CD4-positive, alpha-beta T cell treated with Interleukin-1 beta for 1 hour (primary cell): ENCODE results near the gene STK24.
A peak's percentile ranks its signal among the peaks of the same experiment; 100 is the strongest.

Experiments used
- DNase-seq, 2 donors: peaks; one replicate each; pipeline ENCODE4 v3.0.0-alpha.2; 2020 to 2022

Gene STK24

DNA sequence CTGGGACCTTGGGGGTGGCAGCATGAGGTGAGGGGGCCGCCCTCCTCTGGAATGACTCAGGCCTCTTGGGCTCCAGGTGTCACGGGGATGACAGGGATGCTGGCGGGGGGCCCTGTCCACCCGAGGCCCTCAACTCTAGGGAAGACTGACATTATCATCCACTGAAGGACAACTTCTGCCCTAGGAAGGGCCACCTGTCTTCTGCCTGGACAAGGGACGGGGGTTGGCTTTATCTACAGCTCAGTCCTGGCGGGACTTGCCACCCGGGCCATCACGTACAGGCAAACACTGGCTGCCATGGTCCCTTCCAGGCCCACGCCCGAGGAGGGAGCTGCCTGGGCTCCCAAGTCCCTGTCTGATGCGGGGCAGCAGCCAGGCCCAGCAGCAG, 130.7 kb downstream of the STK24 start:
- DNase-seq = no peak

DNA sequence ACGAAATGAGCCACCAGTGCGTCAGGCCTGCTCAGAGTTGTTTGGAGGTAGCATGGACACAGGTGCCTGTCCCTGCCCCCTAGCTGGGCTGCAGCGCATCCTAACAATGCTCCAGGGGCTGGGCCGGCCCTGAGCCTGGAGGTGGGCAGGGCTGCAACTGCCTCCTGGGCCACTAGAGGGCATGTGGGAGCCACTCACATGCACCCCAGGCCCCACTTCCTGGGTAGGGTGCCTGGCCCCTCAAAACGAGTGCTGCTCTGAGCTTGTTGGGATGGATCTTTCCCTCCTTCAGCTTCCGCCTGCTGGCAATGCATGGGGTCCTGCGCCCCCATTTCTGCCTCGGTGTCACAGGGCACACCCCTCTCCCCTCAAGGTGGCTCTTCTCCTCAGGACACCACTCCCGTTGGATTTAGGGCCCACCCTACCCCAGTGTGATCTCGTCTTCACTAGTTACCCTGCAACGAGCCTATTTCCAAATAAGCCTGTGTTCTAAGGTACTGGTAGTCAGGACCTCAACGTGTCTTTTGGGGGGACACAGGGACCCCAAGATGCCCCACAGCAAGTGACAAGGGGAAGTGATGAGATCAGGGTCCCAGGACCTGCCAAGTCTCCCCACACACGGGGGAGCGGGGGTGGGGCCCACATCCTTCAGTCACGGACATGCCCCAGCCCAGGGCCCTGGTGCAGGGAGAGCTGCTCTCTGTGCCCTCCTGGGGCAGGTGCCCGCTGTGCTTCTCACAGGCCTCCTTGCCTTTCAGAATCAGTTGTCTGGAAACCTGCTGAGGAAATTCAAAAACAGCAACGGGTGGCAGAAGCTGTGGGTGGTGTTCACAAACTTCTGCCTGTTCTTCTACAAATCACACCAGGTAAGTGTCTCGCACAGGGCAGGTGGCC, 131.3 kb downstream of the STK24 start:
- DNase-seq = peak; percentile 71 to 77

DNA sequence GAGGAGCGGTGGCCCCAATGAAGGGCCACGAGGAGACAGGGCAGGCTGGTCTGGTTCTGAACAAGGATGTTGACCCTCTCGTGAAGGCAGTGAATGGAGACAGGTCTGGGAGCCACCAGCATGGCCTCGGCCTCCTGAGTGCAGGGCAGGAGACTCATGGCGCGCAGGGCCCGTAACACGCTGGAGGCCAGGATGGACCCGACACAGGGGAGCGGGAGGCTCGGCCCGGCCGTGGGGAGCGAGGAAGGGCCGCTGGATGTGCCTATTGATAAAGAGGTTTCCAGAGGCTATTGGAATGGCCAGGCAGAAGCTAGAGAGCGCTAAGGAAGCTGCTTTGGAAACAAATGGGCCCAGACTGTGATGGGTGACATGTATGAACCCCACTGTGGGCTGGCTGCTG, 132.5 kb downstream of the STK24 start:
- no peak for DNase-seq

DNA sequence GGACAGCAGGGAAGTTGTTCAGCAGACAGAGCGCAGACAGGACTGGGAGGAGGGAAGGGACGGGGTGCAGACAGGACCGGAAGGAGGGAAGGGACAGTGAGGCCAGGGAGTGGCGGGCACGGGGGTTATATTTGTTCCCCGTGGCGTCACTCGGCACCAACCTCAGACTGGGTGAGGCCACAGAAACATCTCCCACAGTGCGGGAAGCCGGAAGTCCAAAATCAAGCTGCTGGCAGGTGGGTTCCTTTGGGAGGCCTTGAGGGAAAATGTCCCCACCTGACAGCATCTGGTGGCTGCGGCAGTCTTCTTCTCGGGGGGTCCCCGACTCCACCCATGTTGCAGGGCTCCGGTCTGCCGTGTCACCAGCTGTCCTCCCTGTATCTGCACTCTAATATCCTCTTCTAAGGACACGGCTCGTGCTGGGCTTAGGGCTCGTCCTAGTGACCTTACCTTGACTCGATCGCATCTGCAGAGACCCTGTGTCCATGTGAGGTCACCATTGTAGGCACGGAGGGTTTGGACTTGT, 133.0 kb downstream of the STK24 start:
- no peak for DNase-seq

DNA sequence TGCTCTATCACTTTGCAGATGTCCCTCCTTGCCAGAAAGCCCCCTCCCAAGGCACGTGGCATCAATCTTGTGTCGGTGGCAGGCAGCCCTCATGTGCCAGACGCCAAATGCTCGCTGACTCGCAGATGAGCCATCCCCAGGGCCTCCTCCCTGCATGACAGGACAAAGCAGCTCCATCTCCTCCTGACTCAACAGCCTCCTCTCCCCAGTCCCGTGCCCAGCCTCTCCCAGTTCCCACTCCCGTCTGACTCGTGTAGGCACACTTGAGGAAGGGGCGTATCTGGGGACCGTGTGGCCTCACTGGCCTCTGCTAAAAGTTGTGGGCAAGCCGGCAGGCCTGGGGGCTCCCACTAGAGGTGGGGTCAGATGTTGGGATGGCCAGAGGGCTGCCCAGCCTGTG, 133.6 kb downstream of the STK24 start:
- no peak for DNase-seq

DNA sequence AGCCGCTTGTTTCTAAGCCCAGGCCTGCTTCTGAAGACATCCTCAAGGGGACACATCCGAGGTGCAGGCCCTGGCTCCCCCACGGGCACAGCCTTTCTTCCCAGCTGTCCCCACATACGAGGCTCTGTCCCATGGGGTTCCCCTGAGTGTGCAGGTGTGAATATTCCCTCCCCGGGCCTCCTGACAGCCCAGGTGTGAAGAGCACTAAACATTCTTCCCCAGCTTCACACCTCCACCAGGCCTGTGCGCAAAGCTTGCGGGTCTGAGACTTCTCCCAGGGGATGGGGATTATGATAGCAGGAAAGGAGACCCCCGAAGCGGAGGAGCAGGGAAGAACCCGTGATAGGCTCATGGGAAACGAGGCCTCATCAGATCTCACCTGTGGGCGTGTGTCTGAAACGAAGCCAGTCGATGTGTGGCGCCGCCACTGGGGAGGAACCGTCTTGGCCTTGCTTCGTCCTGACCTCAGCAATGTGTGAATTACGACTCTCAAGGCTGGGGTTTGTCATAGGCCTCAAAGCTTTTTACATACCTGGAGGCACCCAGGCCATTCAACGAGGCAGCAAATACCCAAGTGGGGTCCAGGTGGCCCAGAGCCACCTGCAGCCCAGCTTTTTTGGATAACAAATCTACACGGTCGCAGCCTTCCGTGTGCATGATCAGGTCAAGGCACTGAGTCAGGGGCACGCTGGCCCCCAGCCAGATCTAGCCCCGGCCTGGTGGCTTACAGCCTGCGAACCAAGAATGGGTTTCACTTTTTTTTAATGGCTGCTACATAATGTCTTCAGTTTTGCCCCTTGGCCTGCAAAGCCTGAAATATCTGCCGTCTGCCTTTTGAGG, 134.3 kb downstream of the STK24 start:
- no peak for DNase-seq

DNA sequence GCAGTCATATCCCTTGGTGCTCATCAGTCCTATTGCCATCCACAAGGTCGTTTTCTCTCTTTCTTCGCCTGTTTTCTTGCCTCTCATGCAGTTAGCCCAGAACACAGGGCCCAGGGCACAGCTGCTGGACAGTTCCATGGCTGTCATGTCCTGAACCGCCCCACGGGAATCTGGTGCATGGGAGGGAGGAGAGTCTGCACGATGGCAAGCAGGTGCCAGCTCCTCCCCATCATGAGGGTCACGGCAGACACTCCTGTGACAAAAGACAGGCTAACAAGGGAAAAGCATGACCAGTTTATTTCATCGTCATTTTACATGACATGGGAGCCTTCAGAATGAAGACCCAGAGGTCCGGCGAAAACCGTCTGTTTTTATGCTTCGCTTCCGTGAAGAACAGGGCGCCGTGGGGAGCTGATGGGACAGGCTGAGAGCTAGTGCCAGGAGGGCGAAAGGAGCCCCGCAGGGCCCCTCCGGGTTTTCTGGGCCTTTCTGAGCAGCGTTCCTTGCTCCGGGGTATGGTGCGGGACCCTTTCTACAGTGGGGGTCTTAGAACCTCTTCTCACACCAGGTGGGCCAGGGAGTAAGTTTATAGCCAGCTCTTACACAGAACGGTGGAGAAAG, 135.7 kb downstream of the STK24 start:
- DNase-seq = no peak

DNA sequence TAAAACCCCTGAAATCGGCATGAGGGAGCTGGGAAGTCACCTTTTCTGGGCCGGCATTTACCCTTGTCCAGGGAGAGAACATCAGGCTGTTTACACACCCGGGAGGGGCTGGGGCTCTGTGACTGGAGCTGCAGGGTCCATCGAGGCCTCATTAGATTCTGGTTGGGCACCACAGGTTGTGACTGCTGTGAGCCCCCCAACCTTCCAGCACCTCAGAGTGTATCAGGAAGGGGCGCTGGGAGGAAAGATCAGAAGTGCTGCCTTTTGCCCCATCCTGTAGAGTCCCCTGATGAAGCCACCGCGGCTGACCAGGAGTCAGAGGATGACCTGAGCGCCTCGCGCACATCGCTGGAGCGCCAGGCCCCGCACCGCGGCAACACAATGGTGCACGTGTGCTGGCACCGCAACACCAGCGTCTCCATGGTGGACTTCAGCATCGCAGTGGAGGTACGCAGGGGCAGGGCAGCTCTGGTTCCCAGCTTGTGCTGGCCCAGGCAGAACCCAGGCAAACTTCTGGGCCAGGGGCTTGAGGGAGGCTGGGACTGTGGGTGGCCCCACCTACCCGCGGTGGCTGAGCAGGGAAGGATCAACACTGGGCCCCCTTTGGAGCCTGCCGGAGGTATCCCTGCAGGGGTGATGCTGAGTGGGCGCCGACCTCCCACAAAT, 136.4 kb downstream of the STK24 start:
- DNase-seq = no peak

DNA sequence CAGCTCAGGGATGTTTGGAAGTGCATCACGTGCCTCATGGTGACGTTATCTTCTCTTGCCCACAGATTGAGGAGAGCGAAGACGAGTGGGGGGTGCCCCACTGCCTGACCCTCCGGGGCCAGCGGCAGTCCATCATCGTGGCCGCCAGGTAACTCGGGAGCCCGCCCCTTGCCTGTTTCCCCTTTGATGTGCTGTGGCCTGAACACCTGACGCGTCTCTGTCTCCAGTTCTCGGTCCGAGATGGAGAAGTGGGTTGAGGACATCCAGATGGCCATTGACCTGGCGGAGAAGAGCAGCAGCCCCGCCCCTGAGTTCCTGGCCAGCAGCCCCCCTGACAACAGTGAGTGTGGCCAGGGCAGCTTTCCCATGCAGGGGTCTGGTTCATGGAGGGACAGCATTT, 137.0 kb downstream of the STK24 start:
- DNase-seq = no peak

DNA sequence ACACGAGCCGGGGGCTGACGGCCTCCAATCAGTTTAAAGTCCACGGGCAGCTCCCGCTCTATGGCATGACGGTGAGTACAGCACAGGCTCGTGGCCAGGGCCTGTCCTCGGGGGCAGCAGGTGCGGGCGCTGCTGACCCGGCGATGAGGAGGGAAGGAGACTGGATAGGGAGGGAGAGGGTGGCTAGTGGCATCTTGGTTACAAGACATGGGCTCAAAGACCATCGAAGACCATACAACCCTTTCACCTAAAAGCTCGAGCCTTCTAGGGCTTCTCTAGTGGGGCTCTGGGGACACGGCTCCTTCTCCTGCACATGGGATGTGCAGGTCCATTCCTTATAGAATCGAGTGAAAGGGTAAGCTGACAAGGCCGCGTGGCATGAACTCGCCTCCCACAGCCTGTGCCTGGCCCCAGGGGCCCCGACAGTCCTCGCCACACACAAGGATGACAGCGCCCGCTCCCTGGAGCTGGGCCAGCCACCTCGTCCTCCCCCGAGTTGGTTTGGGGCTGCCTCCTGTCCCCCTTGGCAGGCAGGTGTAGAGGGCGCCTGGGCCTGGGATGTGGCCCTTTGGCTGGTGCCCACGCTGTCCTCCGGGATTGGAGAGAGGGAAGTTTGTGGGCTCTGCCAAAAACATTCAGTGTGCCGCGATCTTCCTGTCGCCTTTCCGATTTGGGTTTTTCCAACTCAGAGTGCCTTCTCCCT, 137.6 kb downstream of the STK24 start:
- DNase-seq = no peak

DNA sequence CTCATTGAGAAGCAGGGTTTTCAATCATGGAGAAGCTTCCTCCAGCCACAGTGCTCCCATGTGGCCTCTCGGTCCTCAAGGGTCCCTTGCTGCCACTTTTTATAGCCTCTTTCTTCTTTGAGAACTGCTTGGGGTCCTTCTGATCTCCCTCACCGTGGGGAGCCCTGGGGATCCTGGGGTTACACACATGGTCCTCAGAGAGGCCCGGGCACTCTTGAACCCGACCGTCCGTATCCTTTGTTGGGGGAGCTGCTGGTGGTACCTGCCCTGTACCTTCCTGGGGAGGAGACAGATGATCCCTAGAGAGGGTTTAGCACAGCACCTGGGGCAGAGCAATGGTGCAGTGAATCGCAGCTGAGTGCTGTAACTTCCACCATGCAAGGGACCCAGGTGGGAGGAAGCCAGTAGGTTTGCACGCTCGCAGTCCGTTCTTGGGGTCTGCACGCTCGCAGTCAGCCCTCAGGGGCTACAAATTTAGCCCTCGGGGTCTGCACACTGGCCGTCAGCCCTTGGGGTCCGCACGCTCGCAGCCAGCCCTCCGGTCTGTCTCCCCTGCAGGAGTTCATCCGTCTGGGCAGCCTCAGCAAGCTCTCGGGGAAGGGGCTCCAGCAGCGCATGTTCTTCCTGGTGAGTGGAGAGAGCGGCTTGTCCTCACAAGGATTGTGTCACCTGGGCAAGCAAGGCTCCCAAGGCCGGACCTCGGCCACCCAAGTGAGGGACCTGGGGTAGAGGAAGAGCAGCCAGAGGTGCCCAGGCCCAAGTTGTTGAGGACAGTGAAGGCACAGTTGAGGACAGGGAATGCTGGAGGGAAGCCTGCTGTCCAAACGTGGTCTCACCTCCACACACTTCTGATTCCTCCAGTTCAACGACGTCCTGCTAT, 138.4 kb downstream of the STK24 start:
- no peak for DNase-seq

DNA sequence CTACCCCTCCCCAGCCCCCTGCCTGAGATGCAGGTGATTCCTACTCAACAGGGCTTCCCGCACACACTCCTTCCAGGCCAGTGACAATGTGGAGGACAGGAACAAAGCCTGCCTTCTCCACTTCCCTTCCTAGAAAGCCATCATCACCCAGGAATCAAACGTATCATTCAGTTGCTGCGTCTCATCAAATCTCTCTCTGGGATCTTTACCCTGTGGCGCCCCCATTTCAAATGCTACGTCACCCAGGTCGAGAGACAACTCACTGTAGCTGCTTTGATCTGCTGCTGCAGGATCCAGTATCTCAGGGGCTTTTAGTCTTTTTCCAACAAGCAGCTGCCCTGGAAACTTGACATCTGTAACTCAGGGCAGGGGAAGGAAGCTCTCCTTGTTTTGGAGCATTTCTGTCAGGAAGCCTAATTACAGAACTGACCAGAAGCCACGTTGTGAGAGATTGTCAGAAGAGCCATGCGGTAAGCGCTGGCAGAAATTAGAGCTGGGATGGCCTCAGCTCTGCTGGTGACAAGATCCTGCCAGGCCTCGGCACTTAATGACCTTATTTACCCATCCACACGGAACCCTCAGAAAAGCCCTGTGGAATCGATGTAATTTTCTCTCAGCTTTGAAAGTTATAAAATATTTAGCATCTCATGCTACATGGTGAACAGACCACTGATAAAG, 140.5 kb downstream of the STK24 start:
- no peak for DNase-seq

DNA sequence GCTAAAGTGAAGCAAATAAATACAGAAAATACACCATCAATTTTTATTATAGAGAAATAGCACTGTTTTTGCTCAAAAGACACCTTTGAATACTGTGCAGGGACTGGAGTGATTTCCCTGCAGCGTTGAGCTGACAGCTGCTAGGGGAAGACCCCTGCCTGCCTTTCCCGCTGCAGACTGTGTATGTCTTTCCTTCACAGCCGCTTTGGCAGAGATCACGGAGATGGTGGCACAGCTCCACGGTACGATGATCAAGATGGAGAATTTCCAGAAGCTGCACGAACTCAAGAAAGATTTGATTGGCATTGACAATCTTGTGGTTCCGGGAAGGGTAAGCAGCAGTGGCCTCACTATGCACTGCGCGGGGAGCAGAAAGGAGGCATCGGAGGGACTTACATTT, 141.5 kb downstream of the STK24 start:
- DNase-seq = no peak

DNA sequence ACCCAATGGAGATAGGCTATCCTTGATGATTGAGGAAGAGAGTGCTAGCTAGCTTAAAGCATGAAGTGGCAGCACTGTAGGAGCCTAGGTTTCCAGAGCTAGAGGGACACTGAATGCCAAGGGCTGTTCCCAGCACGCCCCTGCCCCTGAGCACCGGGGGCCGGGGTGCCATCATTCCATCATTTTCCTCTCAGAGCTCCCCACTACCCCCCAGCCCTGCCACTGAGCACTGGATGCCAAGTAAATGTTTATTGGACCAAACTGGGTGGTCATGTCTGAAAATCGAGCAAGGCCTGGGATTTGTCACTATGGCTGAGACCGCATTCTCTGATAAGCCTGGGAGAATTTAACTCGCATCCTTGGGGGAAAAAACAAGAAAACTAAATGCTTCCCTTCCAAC, 142.8 kb downstream of the STK24 start:
- no peak for DNase-seq

DNA sequence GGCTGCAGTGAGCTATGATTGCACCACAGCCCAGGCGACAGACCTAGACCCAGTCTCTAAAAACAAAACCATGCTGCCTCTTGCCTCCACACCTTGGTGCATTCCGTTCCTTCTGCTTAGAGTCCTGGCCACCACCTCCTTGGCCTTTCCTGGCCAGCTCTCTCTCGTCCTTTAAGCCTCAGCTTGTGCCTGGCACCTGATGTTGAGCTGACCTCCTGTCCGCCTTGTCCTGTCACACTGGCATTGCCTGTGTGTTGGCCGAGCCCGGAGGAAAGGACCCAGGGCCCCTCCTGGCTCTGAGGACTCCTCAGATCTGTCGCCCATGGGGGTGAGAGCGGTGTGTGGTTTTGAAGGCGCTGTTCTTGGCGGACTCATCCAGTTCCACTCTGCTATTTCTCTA, 143.3 kb downstream of the STK24 start:
- no peak for DNase-seq

DNA sequence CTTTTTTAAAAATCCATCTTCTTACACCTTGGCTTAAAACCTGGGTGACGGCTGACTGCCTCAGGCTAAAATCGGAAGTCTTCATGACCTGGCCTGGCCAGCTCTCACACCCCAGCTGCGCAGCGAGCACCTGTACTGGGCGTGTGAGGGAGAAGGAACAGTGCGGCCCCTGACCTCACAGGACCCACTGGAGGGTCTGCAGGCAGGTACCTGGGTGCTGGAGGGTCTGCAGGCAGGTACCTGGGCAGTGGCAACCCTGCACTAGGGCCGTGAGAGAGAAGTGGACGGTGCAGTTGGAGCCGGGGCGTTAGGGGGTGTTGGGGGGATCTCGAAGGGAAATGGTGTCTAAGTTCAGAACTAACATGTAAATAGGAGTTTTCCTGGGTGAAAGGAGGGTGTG, 144.3 kb downstream of the STK24 start:
- DNase-seq = no peak

DNA sequence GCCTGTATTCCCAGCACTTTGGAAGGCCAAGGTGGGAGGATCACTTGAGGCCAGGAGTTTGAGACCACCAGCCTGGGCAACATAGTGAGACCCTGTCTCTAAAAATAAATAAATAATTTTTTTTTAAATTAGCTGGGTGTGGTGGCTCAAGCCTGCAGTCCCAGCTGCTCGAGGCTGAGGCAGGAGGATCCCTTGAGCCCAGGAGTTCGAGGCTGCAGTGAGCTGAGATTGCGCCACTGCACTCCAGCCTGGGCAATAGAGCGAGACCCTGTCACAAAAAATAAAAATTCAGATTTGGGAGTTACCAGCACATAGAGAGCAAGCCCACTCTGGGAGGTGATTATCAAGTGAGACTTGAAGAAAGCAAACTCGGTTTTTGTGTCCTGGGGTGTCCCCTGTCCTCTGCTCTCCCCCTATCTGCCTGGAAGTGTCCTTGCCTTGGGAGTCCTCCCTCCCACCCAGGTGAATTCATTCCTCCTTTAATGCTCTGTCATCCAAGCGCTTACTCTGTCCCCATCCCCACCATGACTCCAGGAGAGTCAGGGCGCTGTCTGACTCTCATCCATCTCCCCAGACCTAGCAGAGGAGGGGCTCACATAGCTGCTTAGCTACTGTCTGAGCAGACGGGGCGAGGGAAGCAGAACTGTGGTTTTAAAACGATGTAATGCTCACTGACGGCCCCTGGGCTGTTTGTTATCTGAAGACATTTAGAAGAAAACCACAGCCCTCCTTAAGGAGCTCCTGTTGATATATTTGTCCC, 146.8 kb downstream of the STK24 start:
- no peak for DNase-seq

DNA sequence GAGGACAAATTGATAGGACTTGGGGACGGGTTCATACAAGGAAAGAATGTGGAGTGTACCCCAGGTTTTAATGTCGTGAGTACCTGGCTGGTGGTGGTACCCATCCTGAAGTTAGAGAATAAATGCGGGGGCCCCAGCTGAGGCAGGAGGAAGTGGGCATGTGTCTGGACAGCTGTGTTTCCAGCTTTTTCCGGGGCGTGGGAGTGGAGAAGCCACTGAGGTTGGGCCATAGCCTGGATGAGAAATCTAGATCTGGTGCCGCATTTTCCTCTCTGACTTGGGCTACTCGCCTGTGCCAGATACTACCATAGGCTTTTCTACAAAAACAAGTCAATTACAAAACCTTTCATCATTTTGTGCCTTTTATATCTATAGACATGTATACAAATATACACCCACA, 147.4 kb downstream of the STK24 start:
- DNase-seq = no peak

DNA sequence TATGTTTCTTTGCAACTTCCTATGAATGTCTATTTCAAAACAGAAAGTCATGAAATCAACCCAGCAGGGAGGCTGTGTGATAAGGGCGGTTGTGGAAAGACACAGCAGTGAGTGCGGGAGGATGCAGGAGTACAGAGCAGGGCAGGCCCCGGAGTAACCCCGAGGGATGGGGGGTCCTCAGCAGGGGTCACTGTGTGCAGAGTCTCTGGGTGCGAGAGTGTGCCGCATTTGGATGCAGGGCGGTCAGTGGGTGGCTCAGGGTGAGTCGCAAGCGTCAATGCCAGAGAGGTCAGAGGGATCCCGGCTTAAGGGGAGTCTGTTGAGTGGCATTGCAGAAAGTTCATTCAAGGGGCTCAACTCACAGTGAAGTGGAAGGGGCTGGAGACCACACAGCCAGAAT, 147.8 kb downstream of the STK24 start:
- no peak for DNase-seq
